AG04449 (cell line): ENCODE data around the gene LZTS3.
"Not testable (repeated sequence)": the region's sequence is repeated elsewhere in the genome, so short reads cannot be mapped to it uniquely, and the experiment has no call there.

Experiments used
- CTCF ChIA-PET: fragments of 350-600 bp; formaldehyde crosslinking; extraction: SDS; loops from one replicate; lab custom pipeline; 2021; ENCODE audit warnings: antibody characterized with exemption; lab: Yijun Ruan, JAX
- POLR2A ChIA-PET: fragments of 400-600, 350-600 bp; formaldehyde crosslinking; extraction: SDS; loops from one replicate; lab custom pipeline; 2020; ENCODE audit warnings: antibody characterized with exemption, inconsistent platforms; lab: Yijun Ruan, JAX
- DNase-seq: peaks from one replicate; pipeline ENCODE4 v3.0.0-alpha.2; 2010; ENCODE audit warnings: low read depth, low spot score
- H3K4me3 ChIP-seq: 2 replicates; pipeline ENCODE4 v1.5.1; 2011; ENCODE audit warnings: low read depth, mild to moderate bottlenecking, control low read depth, low read length
- CTCF ChIP-seq: IDR thresholded peaks from one replicate; pipeline ENCODE4 v1.5.1; 2011; ENCODE audit warnings: mild to moderate bottlenecking, moderate library complexity, low read length, control low read depth, inconsistent platforms; ENCODE audit not compliant: insufficient read depth; ENCODE audit errors: missing control alignments

LZTS3 gene

GRCh38 chr20:3130051-3130600, 43.2 kb downstream of the LZTS3 start:
- ChIA-PET CTCF (interaction anchor here (0.8 to 3.4 kb wide), 5 partner anchors 11 to 149 kb away, joined by 3 to 21 read pairs (median 7); no protein-coding TSS in a partner anchor), POLR2A (interaction anchor here (1.1 kb wide), 1 partner anchor 84 kb away, joined by 3 read pairs; the partner anchor contains the start of gene MRPS26)
- H3K4me3 ChIP-seq, result no peak overlapping the region

GRCh38 chr20:3129094-3129493, 44.3 kb downstream of the LZTS3 start:
- POLR2A ChIA-PET, result no interaction called here

More at GRCh38 chr20:3130051-3130600, 43.2 kb downstream of the LZTS3 start:
- no peak for DNase-seq
- TF ChIP-seq CTCF, result no peak

GRCh38 chr20:3128275-3128984, 44.9 kb downstream of the LZTS3 start:
- ChIA-PET POLR2A (no interaction called here), CTCF (interaction anchor here (1.0 to 3.4 kb wide), 5 partner anchors 11 to 75 kb away, joined by 3 to 21 read pairs (median 6); no protein-coding TSS in a partner anchor)
- DNase-seq, result no peak
- TF ChIP-seq CTCF, result no peak
- no peak overlapping the region for H3K4me3 ChIP-seq

More at GRCh38 chr20:3129094-3129493, 44.3 kb downstream of the LZTS3 start:
- TF ChIP-seq CTCF, result no peak
- CTCF ChIA-PET, result interaction anchor here (0.8 to 3.4 kb wide), 7 partner anchors 10 to 148 kb away, joined by 3 to 21 read pairs (median 6); no protein-coding TSS in a partner anchor
- no peak for DNase-seq
- H3K4me3 ChIP-seq, result no peak overlapping the region

- H3K4me3 ChIP-seq, result no peak overlapping the region
- POLR2A ChIA-PET, result no interaction called here
- CTCF ChIA-PET, result interaction anchor here (1.2 kb wide), 1 partner anchor 73 kb away, joined by 4 read pairs; no protein-coding TSS in a partner anchor
- TF ChIP-seq CTCF, result no peak
- DNase-seq, result no peak
These were observed 46.9 kb downstream of the LZTS3 start for GRCh38 chr20:3126527-3126859.

GRCh38 chr20:3125776-3126526, 47.4 kb downstream of the LZTS3 start:
- POLR2A ChIA-PET, DNase-seq, H3K4me3 ChIP-seq, CTCF ChIA-PET: not testable (repeated sequence)

- POLR2A ChIA-PET, DNase-seq, CTCF ChIA-PET, H3K4me3 ChIP-seq: not testable (repeated sequence)
These were observed 48.4 kb downstream of the LZTS3 start for GRCh38 chr20:3124773-3125560.

- POLR2A ChIA-PET, DNase-seq, H3K4me3 ChIP-seq: not testable (repeated sequence)
- CTCF ChIA-PET, result interaction anchor here (1.7 to 2.3 kb wide), 3 partner anchors 10 to 70 kb away, joined by 4 to 12 read pairs (median 7); no protein-coding TSS in a partner anchor
These were observed 49.2 kb downstream of the LZTS3 start for GRCh38 chr20:3124163-3124562.
